K562 (cell line): ENCODE results near the gene FOLR2. TPM values are rescaled to one million over a fixed set of nuclear protein-coding genes. Genes with fewer than 3 reads are reported as not detected.

Experiments
- ARID1B ChIP-seq: fragments of 450-650 bp; IDR thresholded peaks from 2 replicates; pipeline ENCODE4 v1.6.1; 2016; ENCODE audit warnings: antibody characterized with exemption, mild to moderate bottlenecking, inconsistent platforms
- BRF1 ChIP-seq: IDR thresholded peaks from 3 replicates; pipeline ENCODE4 v1.6.1; 2011; ENCODE audit warnings: borderline replicate concordance, mild to moderate bottlenecking; ENCODE audit not compliant: insufficient read length; ENCODE audit errors: extremely low read depth
- DIDO1 ChIP-seq: fragments of 450-650 bp; IDR thresholded peaks from 2 replicates; pipeline ENCODE4 v1.6.1; 2016; ENCODE audit warnings: low read depth, missing biosample characterization, missing genetic modification characterization
- FOXP4 ChIP-seq: sonication (generic); formaldehyde crosslinking; IDR thresholded peaks from 2 replicates; pipeline ENCODE4 v1.8.0; 2022; ENCODE audit warnings: mild to moderate bottlenecking, missing genetic modification reagents, borderline replicate concordance
- HDAC2 ChIP-seq: fragments of 450-650 bp; IDR thresholded peaks from 2 replicates; pipeline ENCODE4 v1.6.1; 2016; ENCODE audit warnings: mild to moderate bottlenecking
- HMG20A ChIP-seq: fragments of 450-650 bp; formaldehyde crosslinking; conservative IDR thresholded peaks from 2 replicates; pipeline ENCODE4 v1.4.0; 2020; ENCODE audit warnings: mild to moderate bottlenecking, mixed read lengths
- ID3 ChIP-seq, 2 experiments: fragments of 250-450 bp in 1 of 2; fragments of 450-650 bp in 1 of 2; sonication (Bioruptor Pico) in 1 of 2; IDR thresholded peaks; 2 replicates each; pipeline versions ENCODE4 v1.6.1 to v1.8.0; 2016 to 2021; ENCODE audit warnings: mild to moderate bottlenecking in 2 of 2, moderate library complexity in 2 of 2, missing compliant biosample characterization in 1 of 2, missing genetic modification characterization in 1 of 2
- ILK ChIP-seq: fragments of 450-650 bp; IDR thresholded peaks from 2 replicates; pipeline ENCODE4 v1.6.1; 2016; ENCODE audit warnings: missing genetic modification characterization, low read depth, mild to moderate bottlenecking, missing compliant biosample characterization, moderate library complexity, borderline replicate concordance
- KDM1A ChIP-seq, 2 experiments: fragments of 450-650 bp; IDR thresholded peaks; 2 replicates each; pipeline ENCODE4 v1.6.1; 2016; ENCODE audit warnings: mild to moderate bottlenecking in 2 of 2
- MEIS2 ChIP-seq: fragments of 450-650 bp; IDR thresholded peaks from 2 replicates; pipeline ENCODE4 v1.6.1; 2014; ENCODE audit warnings: mild to moderate bottlenecking; ENCODE audit not compliant: partially characterized antibody
- MTF1 ChIP-seq: fragments of 250-450 bp; sonication (Bioruptor Pico); IDR thresholded peaks from 2 replicates; pipeline ENCODE4 v1.9.0; 2021; ENCODE audit warnings: moderate library complexity, mild to moderate bottlenecking, inconsistent platforms, borderline replicate concordance
- ZNF184 ChIP-seq: sonication (generic); formaldehyde crosslinking; IDR thresholded peaks from 2 replicates; pipeline ENCODE4 v1.5.0; 2020; ENCODE audit warnings: missing genetic modification reagents
- polyA plus RNA-seq, 8 experiments: library from polyadenylated mRNA; depleted of rRNA in 4 of 8; stranded (reverse) in 5 of 8; unstranded in 3 of 8; fragments of >200 nt; fragmentation: Nextera tagmentation in 2 of 8; fragmentation: Illumina TruSeq in 1 of 8; extraction: Ambion mirVana in 2 of 8; extraction: Trizol in 1 of 8; gene quantifications; 2 replicates each; pipeline versions ENCODE4 v1.2.1 to v1.2.3, GENCODE V29; 2011 to 2014; ENCODE audit warnings: inconsistent platforms in 1 of 8, missing spikeins in 1 of 8
- total RNA-seq, 7 experiments: library from RNA; depleted of rRNA in 6 of 7; stranded (reverse); fragments of >200 nt in 6 of 7; fragmentation: Illumina TruSeq in 2 of 7; extraction: Trizol in 2 of 7; gene quantifications; 2 replicates each; pipeline versions ENCODE4 v1.2.1 to v1.2.3, GENCODE V29; 2011 to 2021; ENCODE audit warnings: low replicate concordance in 1 of 7
- TF ChIP-seq, protein P1 (sequence below): fragments of 450-650 bp; IDR thresholded peaks from 2 replicates; pipeline ENCODE4 v1.6.1; 2017; ENCODE audit warnings: antibody characterized with exemption, mild to moderate bottlenecking
- TF ChIP-seq, protein P2 (sequence below): fragments of 250-450 bp; sonication (Bioruptor Pico); IDR thresholded peaks from 2 replicates; pipeline ENCODE4 v1.4.0; 2020; ENCODE audit warnings: mild to moderate bottlenecking
- TF ChIP-seq, protein P3 (sequence below): fragments of 250-450 bp; sonication (Bioruptor Pico); IDR thresholded peaks from 2 replicates; pipeline ENCODE4 v1.4.0; 2020; ENCODE audit warnings: mild to moderate bottlenecking, moderate library complexity

Gene FOLR2
- total and polyA plus RNA-seq, 9 of the 15 experiments (the other 6 are each of a cell fraction or from before 2014, with no cell fraction given) = 0.27 TPM; not detected in 8

DNA sequence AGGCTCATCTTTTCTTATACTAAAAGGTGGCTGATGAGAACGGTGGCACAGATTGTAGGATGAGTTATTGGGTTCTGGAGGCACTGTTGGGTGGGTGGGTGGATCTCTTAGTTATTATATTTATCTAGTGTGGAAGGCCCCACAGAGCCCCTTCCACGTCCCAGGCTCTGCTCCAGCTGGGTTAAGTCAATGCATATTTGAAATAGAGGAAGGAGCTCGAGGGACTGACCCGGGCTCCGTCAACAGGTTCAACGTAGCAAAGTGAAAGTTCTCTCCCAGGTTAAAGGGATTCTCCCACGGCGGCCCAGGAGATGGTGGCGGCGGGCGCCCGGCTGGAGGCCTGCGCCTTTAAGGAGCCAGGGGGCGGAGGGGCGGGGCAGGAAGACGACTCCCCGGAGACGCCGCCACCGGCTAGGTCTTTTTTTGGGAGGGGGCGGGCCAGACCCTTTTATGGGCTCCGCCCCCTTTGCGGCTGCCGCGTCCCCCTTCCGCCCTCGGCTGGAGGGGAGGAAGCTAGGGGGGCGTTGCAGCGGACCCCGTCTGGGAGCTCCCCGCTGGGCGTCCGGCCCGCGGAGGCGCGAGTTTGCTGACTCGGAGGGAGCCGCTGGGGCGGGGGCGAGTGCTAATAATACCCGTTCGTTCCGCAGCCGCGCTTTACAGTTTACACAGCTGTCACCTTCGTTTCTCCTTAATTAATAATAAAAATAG lies 6.5 kb downstream of the FOLR2 start (continued):
- TF ChIP-seq BRF1 (no peak), HMG20A (CRISPR knock-in tag) (no peak), ARID1B (no peak), ID3 (CRISPR knock-in tag; IDR thresholded peaks at IDR 0.05) (no peak), ID3 (tag; IDR thresholded peaks at IDR 0.05) (no peak), KDM1A (IDR thresholded peaks at IDR 0.05) (no peak), FOXP4 (CRISPR knock-in tag) (no peak), ZNF184 (CRISPR knock-in tag) (no peak), DIDO1 (tag) (no peak), MTF1 (CRISPR knock-in tag) (no peak), MEIS2 (peak; percentile 55), ILK (tag) (no peak), HDAC2 (no peak; the same call in 1 of the 2 replicates)
- TF ChIP-seq, protein P1, sequence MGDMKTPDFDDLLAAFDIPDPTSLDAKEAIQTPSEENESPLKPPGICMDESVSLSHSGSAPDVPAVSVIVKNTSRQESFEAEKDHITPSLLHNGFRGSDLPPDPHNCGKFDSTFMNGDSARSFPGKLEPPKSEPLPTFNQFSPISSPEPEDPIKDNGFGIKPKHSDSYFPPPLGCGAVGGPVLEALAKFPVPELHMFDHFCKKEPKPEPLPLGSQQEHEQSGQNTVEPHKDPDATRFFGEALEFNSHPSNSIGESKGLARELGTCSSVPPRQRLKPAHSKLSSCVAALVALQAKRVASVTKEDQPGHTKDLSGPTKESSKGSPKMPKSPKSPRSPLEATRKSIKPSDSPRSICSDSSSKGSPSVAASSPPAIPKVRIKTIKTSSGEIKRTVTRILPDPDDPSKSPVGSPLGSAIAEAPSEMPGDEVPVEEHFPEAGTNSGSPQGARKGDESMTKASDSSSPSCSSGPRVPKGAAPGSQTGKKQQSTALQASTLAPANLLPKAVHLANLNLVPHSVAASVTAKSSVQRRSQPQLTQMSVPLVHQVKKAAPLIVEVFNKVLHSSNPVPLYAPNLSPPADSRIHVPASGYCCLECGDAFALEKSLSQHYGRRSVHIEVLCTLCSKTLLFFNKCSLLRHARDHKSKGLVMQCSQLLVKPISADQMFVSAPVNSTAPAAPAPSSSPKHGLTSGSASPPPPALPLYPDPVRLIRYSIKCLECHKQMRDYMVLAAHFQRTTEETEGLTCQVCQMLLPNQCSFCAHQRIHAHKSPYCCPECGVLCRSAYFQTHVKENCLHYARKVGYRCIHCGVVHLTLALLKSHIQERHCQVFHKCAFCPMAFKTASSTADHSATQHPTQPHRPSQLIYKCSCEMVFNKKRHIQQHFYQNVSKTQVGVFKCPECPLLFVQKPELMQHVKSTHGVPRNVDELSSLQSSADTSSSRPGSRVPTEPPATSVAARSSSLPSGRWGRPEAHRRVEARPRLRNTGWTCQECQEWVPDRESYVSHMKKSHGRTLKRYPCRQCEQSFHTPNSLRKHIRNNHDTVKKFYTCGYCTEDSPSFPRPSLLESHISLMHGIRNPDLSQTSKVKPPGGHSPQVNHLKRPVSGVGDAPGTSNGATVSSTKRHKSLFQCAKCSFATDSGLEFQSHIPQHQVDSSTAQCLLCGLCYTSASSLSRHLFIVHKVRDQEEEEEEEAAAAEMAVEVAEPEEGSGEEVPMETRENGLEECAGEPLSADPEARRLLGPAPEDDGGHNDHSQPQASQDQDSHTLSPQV = no peak
- TF ChIP-seq, protein P2, sequence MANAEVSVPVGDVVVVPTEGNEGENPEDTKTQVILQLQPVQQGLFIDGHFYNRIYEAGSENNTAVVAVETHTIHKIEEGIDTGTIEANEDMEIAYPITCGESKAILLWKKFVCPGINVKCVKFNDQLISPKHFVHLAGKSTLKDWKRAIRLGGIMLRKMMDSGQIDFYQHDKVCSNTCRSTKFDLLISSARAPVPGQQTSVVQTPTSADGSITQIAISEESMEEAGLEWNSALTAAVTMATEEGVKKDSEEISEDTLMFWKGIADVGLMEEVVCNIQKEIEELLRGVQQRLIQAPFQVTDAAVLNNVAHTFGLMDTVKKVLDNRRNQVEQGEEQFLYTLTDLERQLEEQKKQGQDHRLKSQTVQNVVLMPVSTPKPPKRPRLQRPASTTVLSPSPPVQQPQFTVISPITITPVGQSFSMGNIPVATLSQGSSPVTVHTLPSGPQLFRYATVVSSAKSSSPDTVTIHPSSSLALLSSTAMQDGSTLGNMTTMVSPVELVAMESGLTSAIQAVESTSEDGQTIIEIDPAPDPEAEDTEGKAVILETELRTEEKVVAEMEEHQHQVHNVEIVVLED (CRISPR knock-in tag) = no peak
- TF ChIP-seq, protein P3, sequence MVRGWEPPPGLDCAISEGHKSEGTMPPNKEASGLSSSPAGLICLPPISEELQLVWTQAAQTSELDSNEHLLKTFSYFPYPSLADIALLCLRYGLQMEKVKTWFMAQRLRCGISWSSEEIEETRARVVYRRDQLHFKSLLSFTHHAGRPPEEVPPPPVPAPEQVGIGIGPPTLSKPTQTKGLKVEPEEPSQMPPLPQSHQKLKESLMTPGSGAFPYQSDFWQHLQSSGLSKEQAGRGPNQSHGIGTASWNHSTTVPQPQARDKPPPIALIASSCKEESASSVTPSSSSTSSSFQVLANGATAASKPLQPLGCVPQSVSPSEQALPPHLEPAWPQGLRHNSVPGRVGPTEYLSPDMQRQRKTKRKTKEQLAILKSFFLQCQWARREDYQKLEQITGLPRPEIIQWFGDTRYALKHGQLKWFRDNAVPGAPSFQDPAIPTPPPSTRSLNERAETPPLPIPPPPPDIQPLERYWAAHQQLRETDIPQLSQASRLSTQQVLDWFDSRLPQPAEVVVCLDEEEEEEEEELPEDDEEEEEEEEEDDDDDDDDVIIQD (CRISPR knock-in tag) = no peak
